Mesenchymal stem cell (in vitro differentiated cells and primary cell): ENCODE measurements around the gene PLLP.

Source experiments
- DNase-seq: peaks from one replicate; pipeline ENCODE4 v3.0.0-alpha.2; 2013
- H2AFZ ChIP-seq: one replicate; pipeline ENCODE4 v1.6.1; 2013; ENCODE audit warnings: low read depth, mild to moderate bottlenecking, control low read depth, inconsistent platforms, low read length, moderate library complexity
- H2AK5ac ChIP-seq: 2 replicates; pipeline ENCODE4 v1.6.1; 2013; ENCODE audit warnings: low read length, moderate library complexity, mild to moderate bottlenecking, inconsistent platforms; ENCODE audit not compliant: severe bottlenecking
- H2BK120ac ChIP-seq: one replicate; pipeline ENCODE4 v1.6.1; 2013; ENCODE audit warnings: low read depth, mild to moderate bottlenecking, inconsistent platforms, low read length, moderate library complexity
- H2BK12ac ChIP-seq, 2 experiments: one replicate each; pipeline ENCODE4 v1.6.1; 2013; ENCODE audit warnings: inconsistent platforms in 2 of 2, low read length in 2 of 2, mild to moderate bottlenecking in 2 of 2, moderate library complexity in 2 of 2, control low read depth in 1 of 2
- H2BK15ac ChIP-seq: one replicate; pipeline ENCODE4 v1.6.1; 2013; ENCODE audit warnings: mild to moderate bottlenecking, low read depth, inconsistent platforms; ENCODE audit not compliant: poor library complexity, severe bottlenecking
- H2BK5ac ChIP-seq: 2 replicates; pipeline ENCODE4 v1.6.1; 2013; ENCODE audit warnings: low read depth, mild to moderate bottlenecking, low read length, control low read depth, inconsistent platforms; ENCODE audit not compliant: poor library complexity, severe bottlenecking
- H3K14ac ChIP-seq, 2 experiments: one replicate each; pipeline ENCODE4 v1.6.1; 2013; ENCODE audit warnings: inconsistent platforms in 2 of 2, low read length in 2 of 2, control low read depth in 1 of 2, mild to moderate bottlenecking in 1 of 2, moderate library complexity in 1 of 2
- H3K18ac ChIP-seq, 2 experiments: one replicate each; pipeline ENCODE4 v1.6.1; 2013; ENCODE audit warnings: inconsistent platforms in 2 of 2, low read length in 2 of 2, control low read depth in 1 of 2, low read depth in 1 of 2, mild to moderate bottlenecking in 1 of 2
- H3K23ac ChIP-seq, 2 experiments: one replicate each; pipeline ENCODE4 v1.6.1; 2013; ENCODE audit warnings: inconsistent platforms in 2 of 2, low read length in 2 of 2, mild to moderate bottlenecking in 2 of 2, moderate library complexity in 2 of 2, control low read depth in 1 of 2
- H3K27ac ChIP-seq: 2 replicates; pipeline ENCODE4 v1.5.1; 2013; ENCODE audit warnings: mild to moderate bottlenecking, moderate library complexity, low read length, control low read depth, inconsistent platforms; ENCODE audit not compliant: poor library complexity, severe bottlenecking
- H3K27me3 ChIP-seq, 2 experiments: 2 replicates each; pipeline versions ENCODE4 v1.6.1 to v1.7.0; 2013; ENCODE audit warnings: low read length in 2 of 2, mild to moderate bottlenecking in 2 of 2, moderate library complexity in 2 of 2, control low read depth in 1 of 2, inconsistent platforms in 1 of 2; ENCODE audit not compliant: control insufficient read depth in 1 of 2, insufficient read depth in 1 of 2
- H3K36me3 ChIP-seq, 2 experiments: 2 replicates each; pipeline versions ENCODE4 v1.6.1 to v1.7.0; 2013; ENCODE audit warnings: low read length in 2 of 2, control low read depth in 1 of 2, inconsistent platforms in 1 of 2, low read depth in 1 of 2, mild to moderate bottlenecking in 1 of 2; ENCODE audit not compliant: insufficient read depth in 2 of 2, control insufficient read depth in 1 of 2
- H3K4ac ChIP-seq, 2 experiments: one replicate each; pipeline ENCODE4 v1.6.1; 2013; ENCODE audit warnings: inconsistent platforms in 2 of 2, low read length in 2 of 2, mild to moderate bottlenecking in 2 of 2, moderate library complexity in 2 of 2, control low read depth in 1 of 2, low read depth in 1 of 2
- H3K4me1 ChIP-seq: 2 replicates; pipeline ENCODE4 v1.6.1; 2013; ENCODE audit warnings: low read depth, low read length, control low read depth; ENCODE audit not compliant: control insufficient read depth, insufficient read depth
- H3K4me2 ChIP-seq: 2 replicates; pipeline ENCODE4 v1.6.1; 2013; ENCODE audit warnings: low read length, mild to moderate bottlenecking, inconsistent platforms; ENCODE audit not compliant: poor library complexity, severe bottlenecking
- H3K4me3 ChIP-seq, 2 experiments: 2 replicates each; pipeline versions ENCODE4 v1.5.1 to v1.7.0; 2013; ENCODE audit warnings: low read length in 2 of 2, mild to moderate bottlenecking in 2 of 2, control low read depth in 1 of 2, low read depth in 1 of 2; ENCODE audit not compliant: insufficient read depth in 1 of 2
- H3K79me1 ChIP-seq: replicated peaks from 2 replicates; pipeline ENCODE4 v1.6.1; 2013; ENCODE audit warnings: mild to moderate bottlenecking, control low read depth, low read length, inconsistent platforms; ENCODE audit not compliant: poor library complexity, severe bottlenecking
- H3K9ac ChIP-seq: 2 replicates; pipeline ENCODE4 v1.7.0; 2013; ENCODE audit warnings: mild to moderate bottlenecking, low read length, moderate library complexity
- H3K9me3 ChIP-seq: 2 replicates; pipeline ENCODE4 v1.7.0; 2013; ENCODE audit warnings: mild to moderate bottlenecking, low read length; ENCODE audit not compliant: control insufficient read depth
- H4K8ac ChIP-seq: one replicate; pipeline ENCODE4 v1.6.1; 2013; ENCODE audit warnings: inconsistent platforms, mild to moderate bottlenecking, low read length, moderate library complexity
- H4K91ac ChIP-seq: one replicate; pipeline ENCODE4 v1.6.1; 2013; ENCODE audit warnings: mild to moderate bottlenecking, low read length, inconsistent platforms
- WGBS: methylation state at CpG from one replicate; pipeline ENCODE4 v1.1.7; 2013; ENCODE audit warnings: mixed read lengths; 5-methylcytosine and 5-hydroxymethylcytosine counted together

PLLP gene

GRCh38 chr16:57303021-57303909 lies 18.8 kb upstream of the PLLP start:
- Histone ChIP-seq H3K79me1 (no peaks in the 10 kb centered on the region), H4K91ac (no peak overlapping the region), H3K9me3 (no peaks in the 10 kb centered on the region), H3K4me1 (peaks cover 17% of the 10 kb centered on the region), H3K14ac (no peak overlapping the region), H3K4me3 (no peak overlapping the region), H2BK5ac (no peak overlapping the region), H3K18ac (no peak overlapping the region), H3K4ac (no peak overlapping the region), H2BK120ac (no peak overlapping the region), H3K27me3 (peaks cover 0 to 26% of the 10 kb centered on the region in 2 experiments), H3K23ac (no peak overlapping the region), H2BK15ac (no peak overlapping the region), H2AFZ (no peak overlapping the region), H4K8ac (no peak overlapping the region), H2AK5ac (no peak overlapping the region), H2BK12ac (peak overlapping the region in 1 of 2 experiments; percentile 59), H3K27ac (no peak overlapping the region), H3K36me3 (no peaks in the 10 kb centered on the region), H3K9ac (no peak overlapping the region), H3K4me2 (no peak overlapping the region)
- no peak for DNase-seq
- WGBS = 85% methylated on average over 4 of the region's 4 CpGs

GRCh38 chr16:57301126-57301817 lies 16.8 kb upstream of the PLLP start:
- DNase-seq = peak; percentile 55
- Histone ChIP-seq H3K4me2 (peak overlapping the region; percentile 65), H4K8ac (peak overlapping the region; percentile 64), H3K18ac (peak overlapping the region; percentile 28 to 38), H2BK120ac (no peak overlapping the region), H3K9me3 (no peaks in the 10 kb centered on the region), H2AK5ac (no peak overlapping the region), H3K79me1 (no peaks in the 10 kb centered on the region), H2BK12ac (peak overlapping the region in 1 of 2 experiments; percentile 79), H4K91ac (peak overlapping the region; percentile 45), H3K27me3 (peaks cover 0 to 10% of the 10 kb centered on the region in 2 experiments), H3K4me3 (peak overlapping the region in 1 of 2 experiments; percentile 70), H3K23ac (peak overlapping the region in 1 of 2 experiments; percentile 54), H3K4ac (no peak overlapping the region), H3K9ac (peak overlapping the region; percentile 37), H3K4me1 (peaks cover 17% of the 10 kb centered on the region), H2BK5ac (no peak overlapping the region), H2AFZ (peak overlapping the region; percentile 49), H3K14ac (no peak overlapping the region), H3K27ac (peak overlapping the region; percentile 2), H3K36me3 (no peaks in the 10 kb centered on the region), H2BK15ac (no peak overlapping the region)
- WGBS = 23% methylated on average over 19 of the region's 19 CpGs

- 2% methylated on average over 34 of the region's 36 CpGs for WGBS
- Histone ChIP-seq H3K18ac (peak overlapping the region; percentile 28 to 38), H3K79me1 (no peaks in the 10 kb centered on the region), H3K23ac (peak overlapping the region in 1 of 2 experiments; percentile 54), H2BK12ac (peak overlapping the region in 1 of 2 experiments; percentile 79), H2AK5ac (no peak overlapping the region), H3K9ac (peak overlapping the region; percentile 85), H3K14ac (no peak overlapping the region), H3K4ac (no peak overlapping the region), H2BK15ac (no peak overlapping the region), H3K4me3 (peak overlapping the region in 1 of 2 experiments; percentile 83), H4K91ac (peak overlapping the region; percentile 45), H3K27me3 (peaks cover 0 to 8% of the 10 kb centered on the region in 2 experiments), H2AFZ (peak overlapping the region; percentile 49), H3K27ac (peak overlapping the region; percentile 2), H3K36me3 (no peaks in the 10 kb centered on the region), H2BK5ac (no peak overlapping the region), H4K8ac (peak overlapping the region; percentile 64), H2BK120ac (no peak overlapping the region), H3K4me1 (peaks cover 17% of the 10 kb centered on the region), H3K4me2 (peak overlapping the region; percentile 65), H3K9me3 (no peaks in the 10 kb centered on the region)
- DNase-seq = peak; percentile 99
Observed at GRCh38 chr16:57300387-57301125, 16.1 kb upstream of the PLLP start.
